Right ventricle myocardium superior (tissue), 1 donor: ENCODE results near the gene TOM1L2. TPM values are rescaled to one million over a fixed set of nuclear protein-coding genes. Genes with fewer than 3 reads are reported as not detected.
"Not testable (repeated sequence)": the region's sequence is repeated elsewhere in the genome, so short reads cannot be mapped to it uniquely, and the experiment has no call there.

Source experiments
- ATAC-seq: fragments of 200-7000 bp; cut with Tn5 transposase; one replicate; pipeline ENCODE4 v1.9.1; 2020; ENCODE audit warnings: mild to moderate bottlenecking; ENCODE audit not compliant: poor library complexity
- DNase-seq: peaks from one replicate; pipeline ENCODE4 v3.0.0-alpha.2; 2020
- intact Hi-C: fragments of 100-400 bp; cut with DNase I; formaldehyde crosslinking; loops from one replicate; pipeline ENCODE4 v1.11.2; 2022
- total RNA-seq: library from RNA; stranded (reverse); fragmentation: NEBNext Ultra II Directional; extraction: Animal tissue kit (Norgen Biotek cat#: 25700); gene quantifications from one replicate; pipeline ENCODE4 v1.2.1, GENCODE V29; 2021
- donor health status: DM: no; HTN: yes; CAD: no; lungs with severe emphysema.

The TOM1L2 gene
- total RNA-seq, 1 donor from 2014 or later, result 253 TPM

- no peak for DNase-seq
- intact Hi-C loops, result loop anchor here (10.0 kb wide), 1 partner anchor 56 kb away; the partner anchor contains the start of genes ATPAF2 and GID4
- ATAC-seq, result no peak
Observed at GRCh38 chr17:17978481-17979424, 6.6 kb upstream of the TOM1L2 start.

- intact Hi-C loops, result loop anchor here (10.0 kb wide), 1 partner anchor 58 kb away; the partner anchor contains the start of genes ATPAF2 and GID4
- DNase-seq (no peak), ATAC-seq (no peak)
Observed at GRCh38 chr17:17976931-17977570, 4.9 kb upstream of the TOM1L2 start.

- DNase-seq (no peak), ATAC-seq (no peak)
- intact Hi-C loops, result loop anchor here (10.0 kb wide), 1 partner anchor 59 kb away; the partner anchor contains the start of genes ATPAF2 and GID4
Observed at GRCh38 chr17:17975436-17975835, 3.2 kb upstream of the TOM1L2 start.

- ATAC-seq (no peak), DNase-seq (no peak)
- intact Hi-C loops, result loop anchor here (5.0 to 10.0 kb wide), 2 partner anchors 51 to 62 kb away; partner anchors contain the start of genes ATPAF2 and GID4
Observed at GRCh38 chr17:17972952-17973254, 703 bp upstream of the TOM1L2 start.

- ATAC-seq, result peak; percentile 38
Observed at GRCh38 chr17:17971431-17972125, 622 bp downstream of the TOM1L2 start.

GRCh38 chr17:17970699-17971430 lies 1.3 kb downstream of the TOM1L2 start:
- intact Hi-C loops, result loop anchor here (5.0 to 10.0 kb wide), 2 partner anchors 49 to 64 kb away; partner anchors contain the start of genes ATPAF2 and GID4

More at GRCh38 chr17:17971431-17972125, 622 bp downstream of the TOM1L2 start:
- intact Hi-C loops, result loop anchor here (5.0 to 10.0 kb wide), 2 partner anchors 49 to 63 kb away; partner anchors contain the start of genes ATPAF2 and GID4
- DNase-seq, result no peak

GRCh38 chr17:17966399-17966798 lies 5.8 kb downstream of the TOM1L2 start:
- DNase-seq (no peak), ATAC-seq (no peak)
- intact Hi-C loops, result no loop called here

More at GRCh38 chr17:17970699-17971430, 1.3 kb downstream of the TOM1L2 start:
- no peak for ATAC-seq
- no peak for DNase-seq

GRCh38 chr17:17965152-17965721 lies 7.0 kb downstream of the TOM1L2 start:
- intact Hi-C loops, result no loop called here
- DNase-seq, result no peak
- ATAC-seq, result no peak

- intact Hi-C loops, result no loop called here
- no peak for ATAC-seq
- no peak for DNase-seq
Observed at GRCh38 chr17:17964710-17965109, 7.5 kb downstream of the TOM1L2 start.

- ATAC-seq, result no peak
- DNase-seq, result no peak
- intact Hi-C loops, result no loop called here
Observed at GRCh38 chr17:17963694-17964436, 8.3 kb downstream of the TOM1L2 start.

GRCh38 chr17:17963066-17963465 lies 9.1 kb downstream of the TOM1L2 start:
- intact Hi-C loops, result no loop called here
- ATAC-seq (no peak), DNase-seq (no peak)

GRCh38 chr17:17960500-17961030 lies 11.6 kb downstream of the TOM1L2 start:
- DNase-seq (no peak), ATAC-seq (no peak)
- intact Hi-C loops, result no loop called here

GRCh38 chr17:17959520-17960361 lies 12.5 kb downstream of the TOM1L2 start:
- DNase-seq (no peak), ATAC-seq (peak; percentile 9)
- intact Hi-C loops, result no loop called here

GRCh38 chr17:17958982-17959381 lies 13.2 kb downstream of the TOM1L2 start:
- DNase-seq, result no peak
- ATAC-seq, result no peak
- intact Hi-C loops, result no loop called here

GRCh38 chr17:17957584-17957916 lies 14.7 kb downstream of the TOM1L2 start:
- DNase-seq, result no peak
- intact Hi-C loops, result no loop called here
- ATAC-seq, result no peak

- ATAC-seq, DNase-seq, intact Hi-C loops: not testable (repeated sequence)
Observed at GRCh38 chr17:17955790-17956341, 16.3 kb downstream of the TOM1L2 start.
